ENCODE measurements around the gene DNAJC2. TPM values are rescaled to one million over a fixed set of nuclear protein-coding genes. Genes with fewer than 3 reads are reported as not detected.

DNAJC2 gene
- total RNA-seq, 1 donor from 2014 or later: 35.8 TPM

GRCh38 chr7:103301441-103301840, 43.1 kb downstream of the DNAJC2 start:
- TF ChIP-seq, protein P1, sequence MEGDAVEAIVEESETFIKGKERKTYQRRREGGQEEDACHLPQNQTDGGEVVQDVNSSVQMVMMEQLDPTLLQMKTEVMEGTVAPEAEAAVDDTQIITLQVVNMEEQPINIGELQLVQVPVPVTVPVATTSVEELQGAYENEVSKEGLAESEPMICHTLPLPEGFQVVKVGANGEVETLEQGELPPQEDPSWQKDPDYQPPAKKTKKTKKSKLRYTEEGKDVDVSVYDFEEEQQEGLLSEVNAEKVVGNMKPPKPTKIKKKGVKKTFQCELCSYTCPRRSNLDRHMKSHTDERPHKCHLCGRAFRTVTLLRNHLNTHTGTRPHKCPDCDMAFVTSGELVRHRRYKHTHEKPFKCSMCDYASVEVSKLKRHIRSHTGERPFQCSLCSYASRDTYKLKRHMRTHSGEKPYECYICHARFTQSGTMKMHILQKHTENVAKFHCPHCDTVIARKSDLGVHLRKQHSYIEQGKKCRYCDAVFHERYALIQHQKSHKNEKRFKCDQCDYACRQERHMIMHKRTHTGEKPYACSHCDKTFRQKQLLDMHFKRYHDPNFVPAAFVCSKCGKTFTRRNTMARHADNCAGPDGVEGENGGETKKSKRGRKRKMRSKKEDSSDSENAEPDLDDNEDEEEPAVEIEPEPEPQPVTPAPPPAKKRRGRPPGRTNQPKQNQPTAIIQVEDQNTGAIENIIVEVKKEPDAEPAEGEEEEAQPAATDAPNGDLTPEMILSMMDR (IDR thresholded peaks at IDR 0.05; ENCODE audit: unreplicated experiment): no peak
- Mint-ChIP-seq H3K4me1 (ENCODE audit: unreplicated experiment) (peaks cover 24% of the 10 kb centered on the region), H3K4me3 (ENCODE audit: unreplicated experiment) (no peak overlapping the region), H3K9me3 (ENCODE audit: unreplicated experiment) (no peaks in the 10 kb centered on the region), H3K36me3 (ENCODE audit: low read depth, unreplicated experiment) (peaks cover 24% of the 10 kb centered on the region), H3K27ac (ENCODE audit: unreplicated experiment) (peak overlapping the region; percentile 37), H3K27me3 (ENCODE audit: unreplicated experiment) (no peaks in the 10 kb centered on the region)
- no peak for DNase-seq (ENCODE audit: low spot score)

- Mint-ChIP-seq H3K9me3 (ENCODE audit: unreplicated experiment) (no peaks in the 10 kb centered on the region), H3K4me1 (ENCODE audit: unreplicated experiment) (peaks cover 24% of the 10 kb centered on the region), H3K27me3 (ENCODE audit: unreplicated experiment) (no peaks in the 10 kb centered on the region), H3K36me3 (ENCODE audit: low read depth, unreplicated experiment) (peaks cover 13% of the 10 kb centered on the region), H3K4me3 (ENCODE audit: unreplicated experiment) (peak overlapping the region; percentile 45), H3K27ac (ENCODE audit: unreplicated experiment) (no peak overlapping the region)
- no peak for DNase-seq (ENCODE audit: low spot score)
- TF ChIP-seq, protein P1 (IDR thresholded peaks at IDR 0.05; ENCODE audit: unreplicated experiment): no peak
Observed at GRCh38 chr7:103299660-103300059, 44.9 kb downstream of the DNAJC2 start.

GRCh38 chr7:103297837-103298179, 46.8 kb downstream of the DNAJC2 start:
- H3K36me3 Mint-ChIP-seq (ENCODE audit: low read depth, unreplicated experiment): peaks cover 7% of the 10 kb centered on the region
- H3K9me3 Mint-ChIP-seq (ENCODE audit: unreplicated experiment): no peaks in the 10 kb centered on the region
- no peaks in the 10 kb centered on the region for H3K27me3 Mint-ChIP-seq (ENCODE audit: unreplicated experiment)
- peak overlapping the region; percentile 72 for H3K27ac Mint-ChIP-seq (ENCODE audit: unreplicated experiment)
- TF ChIP-seq, protein P1 (IDR thresholded peaks at IDR 0.05; ENCODE audit: unreplicated experiment): no peak
- H3K4me3 Mint-ChIP-seq (ENCODE audit: unreplicated experiment): peak overlapping the region; percentile 95
- H3K4me1 Mint-ChIP-seq (ENCODE audit: unreplicated experiment): peaks cover 21% of the 10 kb centered on the region
- DNase-seq (ENCODE audit: low spot score): no peak

- Mint-ChIP-seq H3K27ac (ENCODE audit: unreplicated experiment) (peak within 1 kb of the TSS; percentile 72), H3K4me3 (ENCODE audit: unreplicated experiment) (peak within 1 kb of the TSS; percentile 95), H3K36me3 (ENCODE audit: low read depth, unreplicated experiment) (peaks cover 3% of the 10 kb centered on the region), H3K9me3 (ENCODE audit: unreplicated experiment) (no peaks in the 10 kb centered on the region), H3K4me1 (ENCODE audit: unreplicated experiment) (peaks cover 21% of the 10 kb centered on the region), H3K27me3 (ENCODE audit: unreplicated experiment) (no peaks in the 10 kb centered on the region)
- TF ChIP-seq, protein P1 (IDR thresholded peaks at IDR 0.05; ENCODE audit: unreplicated experiment): peak; percentile 97
- DNase-seq (ENCODE audit: low spot score): peak; percentile 91
Observed at GRCh38 chr7:103296901-103297836, 47.4 kb downstream of the DNAJC2 start, which contains the start of gene PMPCB. TSS of gene PMPCB (plus strand) at chr7:103297435. CDS start at chr7:103297460, 25 bp downstream.

GRCh38 chr7:103293526-103293925, 51.0 kb downstream of the DNAJC2 start:
- Mint-ChIP-seq H3K4me1 (ENCODE audit: unreplicated experiment) (peaks cover 18% of the 10 kb centered on the region), H3K27ac (ENCODE audit: unreplicated experiment) (no peak overlapping the region), H3K27me3 (ENCODE audit: unreplicated experiment) (peaks cover 3% of the 10 kb centered on the region), H3K4me3 (ENCODE audit: unreplicated experiment) (no peak overlapping the region), H3K36me3 (ENCODE audit: low read depth, unreplicated experiment) (no peaks in the 10 kb centered on the region), H3K9me3 (ENCODE audit: unreplicated experiment) (no peaks in the 10 kb centered on the region)
- DNase-seq (ENCODE audit: low spot score): no peak
- TF ChIP-seq, protein P1 (IDR thresholded peaks at IDR 0.05; ENCODE audit: unreplicated experiment): no peak

All from endothelial cell (in vitro differentiated cells).